ENCODE measurements around the gene SLC38A1.

- TF ChIP-seq POLR2A (IDR thresholded peaks at IDR 0.05): no peak
- TF ChIP-seq POLR2AphosphoS5 (IDR thresholded peaks at IDR 0.05; ENCODE audit: insufficient read depth in 1 of 2, low read depth in 1 of 2): no peak
These were observed 29.4 kb upstream of the SLC38A1 start for GRCh38 chr12:46298261-46298660.

Data from vagina (tissue), 2 donors.